ENCODE measurements around the gene TMEM169. TPM values are rescaled to one million over a fixed set of nuclear protein-coding genes. Genes with fewer than 3 reads are reported as not detected.

TMEM169 gene
- polyA plus RNA-seq, 1 donor from 2014 or later = 29.6 TPM

DNA sequence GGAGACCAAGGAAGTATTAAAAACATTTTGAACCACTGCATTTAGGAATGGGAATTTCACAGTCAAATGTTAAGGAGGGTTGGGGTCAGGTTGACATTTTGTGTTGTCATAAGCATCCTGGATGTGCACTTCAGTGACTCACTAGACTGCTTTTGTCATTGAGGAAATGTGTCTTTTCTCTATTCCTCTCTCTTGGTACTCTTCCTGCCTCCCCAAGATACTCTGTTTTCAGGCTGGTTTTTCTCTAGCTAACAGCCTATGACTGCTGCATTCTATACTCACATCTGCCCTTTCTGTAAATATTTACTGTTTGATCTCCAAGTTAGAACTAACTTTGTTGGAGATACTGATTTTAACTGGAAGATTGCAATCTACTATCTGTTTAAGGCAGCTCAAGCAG is 50.9 kb downstream of the TMEM169 start:
- Histone ChIP-seq H3K79me2 (replicated peaks; ENCODE audit: insufficient read depth, low read length) (peaks cover 10% of the 10 kb centered on the region), H3K9ac (ENCODE audit: low read length) (no peak overlapping the region), H4K20me1 (ENCODE audit: insufficient read depth) (no peaks in the 10 kb centered on the region), H3K9me3 (ENCODE audit: low read length) (no peaks in the 10 kb centered on the region), H3F3A (ENCODE audit: insufficient read depth, low read length, poor library complexity, severe bottlenecking) (no peaks in the 10 kb centered on the region), H3K36me3 (ENCODE audit: insufficient read depth, low read length) (peaks cover 2% of the 10 kb centered on the region), H3K27ac (ENCODE audit: low read length) (no peak overlapping the region), H3K4me2 (ENCODE audit: low read length) (no peak overlapping the region), H2AFZ (ENCODE audit: low read depth, low read length) (no peak overlapping the region), H3K27me3 (ENCODE audit: insufficient read depth, low read depth, low read length) (no peaks in the 10 kb centered on the region), H3K9me2 (ENCODE audit: insufficient read depth, low read length) (no peaks in the 10 kb centered on the region), H3K4me3 (ENCODE audit: low read length) (no peak overlapping the region)
- TF ChIP-seq POLR2AphosphoS5 (IDR thresholded peaks at IDR 0.05) (no peak), SMC3 (conservative IDR thresholded peaks at IDR 0.05; ENCODE audit: poor library complexity) (no peak), TAF1 (IDR thresholded peaks at IDR 0.05; ENCODE audit: low read depth) (no peak), EP300 (conservative IDR thresholded peaks at IDR 0.05; ENCODE audit: poor library complexity, severe bottlenecking) (no peak), RAD21 (conservative IDR thresholded peaks at IDR 0.05) (no peak), EZH2 (IDR thresholded peaks at IDR 0.05; ENCODE audit: borderline replicate concordance, insufficient read depth, low read length, poor library complexity, severe bottlenecking) (no peak), MXI1 (conservative IDR thresholded peaks at IDR 0.05; ENCODE audit: poor library complexity, severe bottlenecking) (no peak)
- TF ChIP-seq, protein P1, sequence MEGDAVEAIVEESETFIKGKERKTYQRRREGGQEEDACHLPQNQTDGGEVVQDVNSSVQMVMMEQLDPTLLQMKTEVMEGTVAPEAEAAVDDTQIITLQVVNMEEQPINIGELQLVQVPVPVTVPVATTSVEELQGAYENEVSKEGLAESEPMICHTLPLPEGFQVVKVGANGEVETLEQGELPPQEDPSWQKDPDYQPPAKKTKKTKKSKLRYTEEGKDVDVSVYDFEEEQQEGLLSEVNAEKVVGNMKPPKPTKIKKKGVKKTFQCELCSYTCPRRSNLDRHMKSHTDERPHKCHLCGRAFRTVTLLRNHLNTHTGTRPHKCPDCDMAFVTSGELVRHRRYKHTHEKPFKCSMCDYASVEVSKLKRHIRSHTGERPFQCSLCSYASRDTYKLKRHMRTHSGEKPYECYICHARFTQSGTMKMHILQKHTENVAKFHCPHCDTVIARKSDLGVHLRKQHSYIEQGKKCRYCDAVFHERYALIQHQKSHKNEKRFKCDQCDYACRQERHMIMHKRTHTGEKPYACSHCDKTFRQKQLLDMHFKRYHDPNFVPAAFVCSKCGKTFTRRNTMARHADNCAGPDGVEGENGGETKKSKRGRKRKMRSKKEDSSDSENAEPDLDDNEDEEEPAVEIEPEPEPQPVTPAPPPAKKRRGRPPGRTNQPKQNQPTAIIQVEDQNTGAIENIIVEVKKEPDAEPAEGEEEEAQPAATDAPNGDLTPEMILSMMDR (IDR thresholded peaks at IDR 0.05; ENCODE audit: poor library complexity, severe bottlenecking) = no peak
- TF ChIP-seq, protein P2, sequence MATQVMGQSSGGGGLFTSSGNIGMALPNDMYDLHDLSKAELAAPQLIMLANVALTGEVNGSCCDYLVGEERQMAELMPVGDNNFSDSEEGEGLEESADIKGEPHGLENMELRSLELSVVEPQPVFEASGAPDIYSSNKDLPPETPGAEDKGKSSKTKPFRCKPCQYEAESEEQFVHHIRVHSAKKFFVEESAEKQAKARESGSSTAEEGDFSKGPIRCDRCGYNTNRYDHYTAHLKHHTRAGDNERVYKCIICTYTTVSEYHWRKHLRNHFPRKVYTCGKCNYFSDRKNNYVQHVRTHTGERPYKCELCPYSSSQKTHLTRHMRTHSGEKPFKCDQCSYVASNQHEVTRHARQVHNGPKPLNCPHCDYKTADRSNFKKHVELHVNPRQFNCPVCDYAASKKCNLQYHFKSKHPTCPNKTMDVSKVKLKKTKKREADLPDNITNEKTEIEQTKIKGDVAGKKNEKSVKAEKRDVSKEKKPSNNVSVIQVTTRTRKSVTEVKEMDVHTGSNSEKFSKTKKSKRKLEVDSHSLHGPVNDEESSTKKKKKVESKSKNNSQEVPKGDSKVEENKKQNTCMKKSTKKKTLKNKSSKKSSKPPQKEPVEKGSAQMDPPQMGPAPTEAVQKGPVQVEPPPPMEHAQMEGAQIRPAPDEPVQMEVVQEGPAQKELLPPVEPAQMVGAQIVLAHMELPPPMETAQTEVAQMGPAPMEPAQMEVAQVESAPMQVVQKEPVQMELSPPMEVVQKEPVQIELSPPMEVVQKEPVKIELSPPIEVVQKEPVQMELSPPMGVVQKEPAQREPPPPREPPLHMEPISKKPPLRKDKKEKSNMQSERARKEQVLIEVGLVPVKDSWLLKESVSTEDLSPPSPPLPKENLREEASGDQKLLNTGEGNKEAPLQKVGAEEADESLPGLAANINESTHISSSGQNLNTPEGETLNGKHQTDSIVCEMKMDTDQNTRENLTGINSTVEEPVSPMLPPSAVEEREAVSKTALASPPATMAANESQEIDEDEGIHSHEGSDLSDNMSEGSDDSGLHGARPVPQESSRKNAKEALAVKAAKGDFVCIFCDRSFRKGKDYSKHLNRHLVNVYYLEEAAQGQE (IDR thresholded peaks at IDR 0.05; ENCODE audit: borderline replicate concordance) = no peak

DNA sequence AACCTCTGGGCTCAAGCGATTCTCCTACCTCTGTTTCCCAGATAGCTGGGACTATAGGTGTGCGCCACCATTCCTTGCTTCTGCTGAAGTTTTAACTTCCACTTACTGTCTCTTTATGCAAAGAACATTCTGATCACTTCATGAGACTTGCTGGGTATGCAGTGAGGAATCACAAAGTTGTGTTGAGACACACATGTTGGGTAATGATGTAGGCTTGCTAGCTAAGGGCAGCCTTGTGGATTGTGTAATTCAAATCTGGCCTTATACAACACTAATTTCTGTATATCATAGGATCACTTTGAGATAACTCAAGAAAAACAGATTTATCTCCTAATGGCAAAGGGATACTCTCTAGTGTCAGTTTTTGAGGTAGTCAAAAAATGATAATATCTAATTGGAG is 51.7 kb downstream of the TMEM169 start:
- Histone ChIP-seq H2AFZ (ENCODE audit: low read depth, low read length) (no peak overlapping the region), H3K9ac (ENCODE audit: low read length) (no peak overlapping the region), H3K4me3 (ENCODE audit: low read length) (no peak overlapping the region), H4K20me1 (ENCODE audit: insufficient read depth) (no peaks in the 10 kb centered on the region), H3K79me2 (replicated peaks; ENCODE audit: insufficient read depth, low read length) (peaks cover 4% of the 10 kb centered on the region), H3K9me2 (ENCODE audit: insufficient read depth, low read length) (no peaks in the 10 kb centered on the region), H3K9me3 (ENCODE audit: low read length) (no peaks in the 10 kb centered on the region), H3K36me3 (ENCODE audit: insufficient read depth, low read length) (peaks cover 7% of the 10 kb centered on the region), H3K4me2 (ENCODE audit: low read length) (no peak overlapping the region), H3F3A (ENCODE audit: insufficient read depth, low read length, poor library complexity, severe bottlenecking) (no peaks in the 10 kb centered on the region), H3K27me3 (ENCODE audit: insufficient read depth, low read depth, low read length) (no peaks in the 10 kb centered on the region), H3K27ac (ENCODE audit: low read length) (no peak overlapping the region)
- TF ChIP-seq, protein P1 (IDR thresholded peaks at IDR 0.05; ENCODE audit: poor library complexity, severe bottlenecking) = no peak
- TF ChIP-seq TAF1 (IDR thresholded peaks at IDR 0.05; ENCODE audit: low read depth) (no peak), SMC3 (conservative IDR thresholded peaks at IDR 0.05; ENCODE audit: poor library complexity) (no peak), EP300 (conservative IDR thresholded peaks at IDR 0.05; ENCODE audit: poor library complexity, severe bottlenecking) (no peak), POLR2AphosphoS5 (IDR thresholded peaks at IDR 0.05) (no peak), EZH2 (IDR thresholded peaks at IDR 0.05; ENCODE audit: borderline replicate concordance, insufficient read depth, low read length, poor library complexity, severe bottlenecking) (no peak), RAD21 (conservative IDR thresholded peaks at IDR 0.05) (no peak)

Measured in neural cell (in vitro differentiated cells).